ENCODE data around the gene ATMIN. TPM values are rescaled to one million over a fixed set of nuclear protein-coding genes. Genes with fewer than 3 reads are reported as not detected.

Gene ATMIN
- total and polyA plus RNA-seq, 2 experiments from 2014 or later: 22.0 to 60.5 TPM

GRCh38 chr16:81061307-81061640, 25.6 kb downstream of the ATMIN start:
- DNase-seq (ENCODE audit: low spot score): no peak
- H3K79me2 ChIP-seq (replicated peaks; ENCODE audit: insufficient read depth): no peaks in the 10 kb centered on the region
- Mint-ChIP-seq H3K27me3 (ENCODE audit: insufficient read depth, low read depth, poor library complexity) (peaks cover 2% of the 10 kb centered on the region), H3K4me1 (peaks cover 19% of the 10 kb centered on the region), H3K4me3 (no peak overlapping the region), H3K36me3 (ENCODE audit: low read depth) (no peaks in the 10 kb centered on the region; the same call in 2 of the 3 replicates), H3K27ac (no peak overlapping the region; the same call in 1 of the 2 replicates), H3K9me3 (no peaks in the 10 kb centered on the region)
- 0 out of 2 replicates have a peak overlapping the region, but pooled peaks have one; percentile 66 for H3K4me2 ChIP-seq
- no peak overlapping the region for H3K4me3 ChIP-seq
- H4K20me1 ChIP-seq (replicated peaks; ENCODE audit: insufficient read depth): no peaks in the 10 kb centered on the region
- peak overlapping the region; percentile 85 for H2AFZ ChIP-seq
- peak; percentile 55 for ATAC-seq
- peaks cover 19% of the 10 kb centered on the region for H3K4me1 ChIP-seq (ENCODE audit: insufficient read depth)
- H3K36me3 ChIP-seq (ENCODE audit: insufficient read depth): no peaks in the 10 kb centered on the region
- 0 out of 2 replicates have a peak, but pooled peaks cover 3% of the 10 kb centered on the region for H3F3A ChIP-seq (replicated peaks; ENCODE audit: low read depth)
- H3K27me3 ChIP-seq (ENCODE audit: insufficient read depth): no peaks in the 10 kb centered on the region
- no peak for TF ChIP-seq ETS1 (IDR thresholded peaks at IDR 0.05)
- no peak for TF ChIP-seq CREB1 (CRISPR knock-in tag; IDR thresholded peaks at IDR 0.05; ENCODE audit: low read depth)
- TF ChIP-seq, protein P1, sequence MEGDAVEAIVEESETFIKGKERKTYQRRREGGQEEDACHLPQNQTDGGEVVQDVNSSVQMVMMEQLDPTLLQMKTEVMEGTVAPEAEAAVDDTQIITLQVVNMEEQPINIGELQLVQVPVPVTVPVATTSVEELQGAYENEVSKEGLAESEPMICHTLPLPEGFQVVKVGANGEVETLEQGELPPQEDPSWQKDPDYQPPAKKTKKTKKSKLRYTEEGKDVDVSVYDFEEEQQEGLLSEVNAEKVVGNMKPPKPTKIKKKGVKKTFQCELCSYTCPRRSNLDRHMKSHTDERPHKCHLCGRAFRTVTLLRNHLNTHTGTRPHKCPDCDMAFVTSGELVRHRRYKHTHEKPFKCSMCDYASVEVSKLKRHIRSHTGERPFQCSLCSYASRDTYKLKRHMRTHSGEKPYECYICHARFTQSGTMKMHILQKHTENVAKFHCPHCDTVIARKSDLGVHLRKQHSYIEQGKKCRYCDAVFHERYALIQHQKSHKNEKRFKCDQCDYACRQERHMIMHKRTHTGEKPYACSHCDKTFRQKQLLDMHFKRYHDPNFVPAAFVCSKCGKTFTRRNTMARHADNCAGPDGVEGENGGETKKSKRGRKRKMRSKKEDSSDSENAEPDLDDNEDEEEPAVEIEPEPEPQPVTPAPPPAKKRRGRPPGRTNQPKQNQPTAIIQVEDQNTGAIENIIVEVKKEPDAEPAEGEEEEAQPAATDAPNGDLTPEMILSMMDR (conservative IDR thresholded peaks at IDR 0.05; ENCODE audit: low read depth in 2 of 2): no peak
- no peak for TF ChIP-seq POLR2AphosphoS5 (IDR thresholded peaks at IDR 0.05; ENCODE audit: low read depth)
- TF ChIP-seq JUNB (IDR thresholded peaks at IDR 0.05; ENCODE audit: unreplicated experiment): no peak
- no peak for TF ChIP-seq EZH2phosphoT487 (IDR thresholded peaks at IDR 0.05; ENCODE audit: unreplicated experiment)
- no peak for TF ChIP-seq ZNF114 (CRISPR knock-in tag; IDR thresholded peaks at IDR 0.05)
- TF ChIP-seq, protein P2, sequence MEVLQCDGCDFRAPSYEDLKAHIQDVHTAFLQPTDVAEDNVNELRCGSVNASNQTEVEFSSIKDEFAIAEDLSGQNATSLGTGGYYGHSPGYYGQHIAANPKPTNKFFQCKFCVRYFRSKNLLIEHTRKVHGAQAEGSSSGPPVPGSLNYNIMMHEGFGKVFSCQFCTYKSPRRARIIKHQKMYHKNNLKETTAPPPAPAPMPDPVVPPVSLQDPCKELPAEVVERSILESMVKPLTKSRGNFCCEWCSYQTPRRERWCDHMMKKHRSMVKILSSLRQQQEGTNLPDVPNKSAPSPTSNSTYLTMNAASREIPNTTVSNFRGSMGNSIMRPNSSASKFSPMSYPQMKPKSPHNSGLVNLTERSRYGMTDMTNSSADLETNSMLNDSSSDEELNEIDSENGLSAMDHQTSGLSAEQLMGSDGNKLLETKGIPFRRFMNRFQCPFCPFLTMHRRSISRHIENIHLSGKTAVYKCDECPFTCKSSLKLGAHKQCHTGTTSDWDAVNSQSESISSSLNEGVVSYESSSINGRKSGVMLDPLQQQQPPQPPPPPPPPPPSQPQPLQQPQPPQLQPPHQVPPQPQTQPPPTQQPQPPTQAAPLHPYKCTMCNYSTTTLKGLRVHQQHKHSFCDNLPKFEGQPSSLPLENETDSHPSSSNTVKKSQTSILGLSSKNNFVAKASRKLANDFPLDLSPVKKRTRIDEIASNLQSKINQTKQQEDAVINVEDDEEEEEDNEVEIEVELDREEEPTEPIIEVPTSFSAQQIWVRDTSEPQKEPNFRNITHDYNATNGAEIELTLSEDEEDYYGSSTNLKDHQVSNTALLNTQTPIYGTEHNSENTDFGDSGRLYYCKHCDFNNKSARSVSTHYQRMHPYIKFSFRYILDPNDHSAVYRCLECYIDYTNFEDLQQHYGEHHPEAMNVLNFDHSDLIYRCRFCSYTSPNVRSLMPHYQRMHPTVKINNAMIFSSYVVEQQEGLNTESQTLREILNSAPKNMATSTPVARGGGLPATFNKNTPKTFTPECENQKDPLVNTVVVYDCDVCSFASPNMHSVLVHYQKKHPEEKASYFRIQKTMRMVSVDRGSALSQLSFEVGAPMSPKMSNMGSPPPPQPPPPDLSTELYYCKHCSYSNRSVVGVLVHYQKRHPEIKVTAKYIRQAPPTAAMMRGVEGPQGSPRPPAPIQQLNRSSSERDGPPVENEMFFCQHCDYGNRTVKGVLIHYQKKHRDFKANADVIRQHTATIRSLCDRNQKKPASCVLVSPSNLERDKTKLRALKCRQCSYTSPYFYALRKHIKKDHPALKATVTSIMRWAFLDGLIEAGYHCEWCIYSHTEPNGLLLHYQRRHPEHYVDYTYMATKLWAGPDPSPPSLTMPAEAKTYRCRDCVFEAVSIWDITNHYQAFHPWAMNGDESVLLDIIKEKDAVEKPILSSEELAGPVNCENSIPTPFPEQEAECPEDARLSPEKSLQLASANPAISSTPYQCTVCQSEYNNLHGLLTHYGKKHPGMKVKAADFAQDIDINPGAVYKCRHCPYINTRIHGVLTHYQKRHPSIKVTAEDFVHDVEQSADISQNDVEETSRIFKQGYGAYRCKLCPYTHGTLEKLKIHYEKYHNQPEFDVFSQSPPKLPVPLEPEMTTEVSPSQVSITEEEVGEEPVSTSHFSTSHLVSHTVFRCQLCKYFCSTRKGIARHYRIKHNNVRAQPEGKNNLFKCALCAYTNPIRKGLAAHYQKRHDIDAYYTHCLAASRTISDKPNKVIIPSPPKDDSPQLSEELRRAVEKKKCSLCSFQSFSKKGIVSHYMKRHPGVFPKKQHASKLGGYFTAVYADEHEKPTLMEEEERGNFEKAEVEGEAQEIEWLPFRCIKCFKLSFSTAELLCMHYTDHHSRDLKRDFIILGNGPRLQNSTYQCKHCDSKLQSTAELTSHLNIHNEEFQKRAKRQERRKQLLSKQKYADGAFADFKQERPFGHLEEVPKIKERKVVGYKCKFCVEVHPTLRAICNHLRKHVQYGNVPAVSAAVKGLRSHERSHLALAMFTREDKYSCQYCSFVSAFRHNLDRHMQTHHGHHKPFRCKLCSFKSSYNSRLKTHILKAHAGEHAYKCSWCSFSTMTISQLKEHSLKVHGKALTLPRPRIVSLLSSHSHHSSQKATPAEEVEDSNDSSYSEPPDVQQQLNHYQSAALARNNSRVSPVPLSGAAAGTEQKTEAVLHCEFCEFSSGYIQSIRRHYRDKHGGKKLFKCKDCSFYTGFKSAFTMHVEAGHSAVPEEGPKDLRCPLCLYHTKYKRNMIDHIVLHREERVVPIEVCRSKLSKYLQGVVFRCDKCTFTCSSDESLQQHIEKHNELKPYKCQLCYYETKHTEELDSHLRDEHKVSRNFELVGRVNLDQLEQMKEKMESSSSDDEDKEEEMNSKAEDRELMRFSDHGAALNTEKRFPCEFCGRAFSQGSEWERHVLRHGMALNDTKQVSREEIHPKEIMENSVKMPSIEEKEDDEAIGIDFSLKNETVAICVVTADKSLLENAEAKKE (CRISPR knock-in tag; IDR thresholded peaks at IDR 0.05): no peak
- no peak for TF ChIP-seq ZNF331 (CRISPR knock-in tag; IDR thresholded peaks at IDR 0.05; ENCODE audit: low read depth)
- TF ChIP-seq NANOG (IDR thresholded peaks at IDR 0.05; ENCODE audit: borderline replicate concordance): no peak
- TF ChIP-seq EZH2 (IDR thresholded peaks at IDR 0.05; ENCODE audit: low read depth, unreplicated experiment): no peak
- no peak for TF ChIP-seq REST (IDR thresholded peaks at IDR 0.05; ENCODE audit: unreplicated experiment)
- no peak for TF ChIP-seq STAT1 (IDR thresholded peaks at IDR 0.05; ENCODE audit: unreplicated experiment)
- H3K9me2 ChIP-seq (ENCODE audit: insufficient read depth): no peaks in the 10 kb centered on the region
- no peak overlapping the region for H3K27ac ChIP-seq (ENCODE audit: low read depth)
